Osteocyte (in vitro differentiated cells): ENCODE measurements around the gene MMP21. TPM values are rescaled to one million over a fixed set of nuclear protein-coding genes. Genes with fewer than 3 reads are reported as not detected.

Source experiments
- DNase-seq: peaks from one replicate; pipeline ENCODE4 v3.0.0; 2021; ENCODE audit warnings: mixed read lengths; ENCODE audit not compliant: unreplicated experiment; ENCODE audit errors: extremely low spot score
- H3K27ac Mint-ChIP-seq: one replicate; pipeline ENCODE4 v1.8.0; 2021; ENCODE audit warnings: mild to moderate bottlenecking, mixed read lengths; ENCODE audit not compliant: unreplicated experiment
- H3K27me3 Mint-ChIP-seq: one replicate; pipeline ENCODE4 v1.8.0; 2021; ENCODE audit warnings: mixed read lengths; ENCODE audit not compliant: unreplicated experiment
- H3K36me3 Mint-ChIP-seq: one replicate; pipeline ENCODE4 v1.8.0; 2021; ENCODE audit warnings: mixed read lengths; ENCODE audit not compliant: unreplicated experiment
- H3K4me1 Mint-ChIP-seq: one replicate; pipeline ENCODE4 v1.8.0; 2021; ENCODE audit warnings: mixed read lengths; ENCODE audit not compliant: unreplicated experiment
- H3K4me3 Mint-ChIP-seq: one replicate; pipeline ENCODE4 v1.8.0; 2021; ENCODE audit warnings: mild to moderate bottlenecking, moderate library complexity, mixed read lengths; ENCODE audit not compliant: unreplicated experiment
- H3K9me3 Mint-ChIP-seq: one replicate; pipeline ENCODE4 v1.8.0; 2021; ENCODE audit warnings: mixed read lengths; ENCODE audit not compliant: unreplicated experiment
- total RNA-seq: library from RNA; stranded (reverse); gene quantifications from 2 replicates; pipeline ENCODE4 v1.2.1, GENCODE V29; 2021
- TF ChIP-seq, protein P1 (sequence below): fragments of 200-600 bp; sonication (generic); IDR thresholded peaks from 2 replicates; pipeline ENCODE4 v1.5.0; 2021; ENCODE audit warnings: antibody characterized with exemption, mild to moderate bottlenecking, moderate library complexity

The MMP21 gene
- total RNA-seq, 1 donor from 2014 or later, result not detected

DNA sequence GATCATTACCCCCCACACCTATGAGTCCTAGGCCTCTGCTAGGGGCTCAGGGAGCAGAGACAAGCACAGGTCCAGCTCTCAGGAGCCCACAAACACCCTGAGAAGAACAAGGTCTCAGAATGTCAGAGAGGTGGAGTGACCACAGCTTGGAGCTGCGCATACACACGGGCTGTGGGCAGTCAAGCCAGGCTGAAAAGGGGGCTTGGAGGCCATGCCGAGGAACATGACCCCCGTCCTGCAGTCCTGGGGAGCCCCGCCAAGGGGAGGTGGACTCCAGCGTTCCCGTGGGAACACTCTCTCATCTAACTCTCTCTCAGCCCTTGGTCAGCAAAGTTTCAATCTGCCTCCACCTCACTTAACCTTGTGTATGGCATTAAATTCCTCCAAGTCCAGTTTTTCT, 7.8 kb upstream of the MMP21 start:
- peaks cover 8% of the 10 kb centered on the region for H3K36me3 Mint-ChIP-seq
- no peaks in the 10 kb centered on the region for H3K27me3 Mint-ChIP-seq
- H3K9me3 Mint-ChIP-seq, result no peaks in the 10 kb centered on the region
- no peak for DNase-seq
- TF ChIP-seq, protein P1, sequence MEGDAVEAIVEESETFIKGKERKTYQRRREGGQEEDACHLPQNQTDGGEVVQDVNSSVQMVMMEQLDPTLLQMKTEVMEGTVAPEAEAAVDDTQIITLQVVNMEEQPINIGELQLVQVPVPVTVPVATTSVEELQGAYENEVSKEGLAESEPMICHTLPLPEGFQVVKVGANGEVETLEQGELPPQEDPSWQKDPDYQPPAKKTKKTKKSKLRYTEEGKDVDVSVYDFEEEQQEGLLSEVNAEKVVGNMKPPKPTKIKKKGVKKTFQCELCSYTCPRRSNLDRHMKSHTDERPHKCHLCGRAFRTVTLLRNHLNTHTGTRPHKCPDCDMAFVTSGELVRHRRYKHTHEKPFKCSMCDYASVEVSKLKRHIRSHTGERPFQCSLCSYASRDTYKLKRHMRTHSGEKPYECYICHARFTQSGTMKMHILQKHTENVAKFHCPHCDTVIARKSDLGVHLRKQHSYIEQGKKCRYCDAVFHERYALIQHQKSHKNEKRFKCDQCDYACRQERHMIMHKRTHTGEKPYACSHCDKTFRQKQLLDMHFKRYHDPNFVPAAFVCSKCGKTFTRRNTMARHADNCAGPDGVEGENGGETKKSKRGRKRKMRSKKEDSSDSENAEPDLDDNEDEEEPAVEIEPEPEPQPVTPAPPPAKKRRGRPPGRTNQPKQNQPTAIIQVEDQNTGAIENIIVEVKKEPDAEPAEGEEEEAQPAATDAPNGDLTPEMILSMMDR, result no peak
- H3K4me3 Mint-ChIP-seq, result no peak overlapping the region
- no peak overlapping the region for H3K27ac Mint-ChIP-seq
- H3K4me1 Mint-ChIP-seq, result no peaks in the 10 kb centered on the region

DNA sequence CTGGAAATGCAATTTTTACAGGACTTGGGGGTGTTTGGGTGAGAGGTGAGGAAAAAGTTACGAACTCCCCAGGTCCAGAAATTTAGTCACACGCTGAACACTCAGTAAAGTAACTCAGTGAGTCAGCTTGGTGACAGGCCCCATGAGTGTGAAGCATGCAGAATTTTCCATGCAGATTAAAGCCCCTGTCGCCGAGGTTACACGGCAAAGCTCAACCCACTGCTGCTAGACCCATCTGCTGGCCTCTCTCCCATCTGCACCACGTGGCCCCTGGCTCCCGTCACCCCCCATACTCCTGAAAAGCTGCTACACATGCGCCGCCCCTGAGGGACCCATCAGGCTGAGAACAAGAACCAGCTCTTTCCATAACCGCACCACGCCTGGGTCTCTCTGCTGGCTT, 7.0 kb upstream of the MMP21 start:
- DNase-seq, result no peak
- no peaks in the 10 kb centered on the region for H3K9me3 Mint-ChIP-seq
- TF ChIP-seq, protein P1, result no peak
- H3K27me3 Mint-ChIP-seq, result peaks cover 7% of the 10 kb centered on the region
- no peak overlapping the region for H3K27ac Mint-ChIP-seq
- H3K4me1 Mint-ChIP-seq, result no peaks in the 10 kb centered on the region
- peaks cover 4% of the 10 kb centered on the region for H3K36me3 Mint-ChIP-seq
- H3K4me3 Mint-ChIP-seq, result no peak overlapping the region

DNA sequence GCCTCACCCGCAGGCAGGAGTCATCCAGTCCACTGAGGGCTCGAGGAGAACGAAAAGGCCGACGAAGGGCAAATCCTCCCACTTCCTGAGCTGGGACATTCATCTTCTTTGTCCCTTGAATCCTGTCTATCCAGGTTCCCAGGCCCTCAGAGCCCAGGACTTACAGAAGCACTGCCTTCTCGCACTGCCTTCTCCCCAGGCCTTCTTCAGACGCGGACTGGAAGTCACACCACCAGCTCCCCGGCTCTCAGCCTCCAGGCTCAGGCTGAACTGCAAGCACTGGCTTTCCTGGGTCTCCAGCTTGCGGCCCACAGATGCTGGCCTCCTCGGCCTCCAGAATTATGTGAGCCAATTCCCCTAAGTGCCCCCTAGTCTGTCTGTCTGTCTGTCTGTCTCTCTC, 6.4 kb upstream of the MMP21 start:
- Mint-ChIP-seq H3K9me3 (no peaks in the 10 kb centered on the region), H3K4me3 (no peak overlapping the region), H3K27ac (no peak overlapping the region), H3K27me3 (peaks cover 8% of the 10 kb centered on the region), H3K4me1 (no peaks in the 10 kb centered on the region), H3K36me3 (no peaks in the 10 kb centered on the region)
- DNase-seq, result no peak
- TF ChIP-seq, protein P1, result no peak

DNA sequence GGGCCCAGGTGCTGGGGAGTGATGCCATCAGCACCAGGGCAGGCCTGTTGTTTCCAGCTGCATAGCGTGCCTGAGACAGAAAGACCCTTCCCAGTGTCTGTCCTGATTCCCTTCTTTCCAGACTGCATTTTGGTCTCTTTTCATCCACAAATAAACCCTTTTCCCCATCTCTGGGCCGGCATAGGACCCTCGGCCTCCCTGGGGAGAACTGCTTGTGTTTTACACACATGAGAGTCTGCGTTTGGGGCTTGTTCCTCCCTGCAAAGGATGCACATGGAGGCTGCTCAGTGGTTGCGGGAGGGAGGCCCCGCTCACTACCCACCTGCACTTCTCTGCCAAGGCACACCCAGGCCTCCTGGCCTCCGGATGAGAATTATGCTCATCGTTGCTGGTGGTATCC, 5.8 kb upstream of the MMP21 start:
- no peak for DNase-seq
- Mint-ChIP-seq H3K27ac (no peak overlapping the region), H3K4me3 (no peak overlapping the region), H3K4me1 (no peaks in the 10 kb centered on the region), H3K27me3 (peaks cover 8% of the 10 kb centered on the region), H3K9me3 (no peaks in the 10 kb centered on the region), H3K36me3 (no peaks in the 10 kb centered on the region)
- TF ChIP-seq, protein P1, result no peak

DNA sequence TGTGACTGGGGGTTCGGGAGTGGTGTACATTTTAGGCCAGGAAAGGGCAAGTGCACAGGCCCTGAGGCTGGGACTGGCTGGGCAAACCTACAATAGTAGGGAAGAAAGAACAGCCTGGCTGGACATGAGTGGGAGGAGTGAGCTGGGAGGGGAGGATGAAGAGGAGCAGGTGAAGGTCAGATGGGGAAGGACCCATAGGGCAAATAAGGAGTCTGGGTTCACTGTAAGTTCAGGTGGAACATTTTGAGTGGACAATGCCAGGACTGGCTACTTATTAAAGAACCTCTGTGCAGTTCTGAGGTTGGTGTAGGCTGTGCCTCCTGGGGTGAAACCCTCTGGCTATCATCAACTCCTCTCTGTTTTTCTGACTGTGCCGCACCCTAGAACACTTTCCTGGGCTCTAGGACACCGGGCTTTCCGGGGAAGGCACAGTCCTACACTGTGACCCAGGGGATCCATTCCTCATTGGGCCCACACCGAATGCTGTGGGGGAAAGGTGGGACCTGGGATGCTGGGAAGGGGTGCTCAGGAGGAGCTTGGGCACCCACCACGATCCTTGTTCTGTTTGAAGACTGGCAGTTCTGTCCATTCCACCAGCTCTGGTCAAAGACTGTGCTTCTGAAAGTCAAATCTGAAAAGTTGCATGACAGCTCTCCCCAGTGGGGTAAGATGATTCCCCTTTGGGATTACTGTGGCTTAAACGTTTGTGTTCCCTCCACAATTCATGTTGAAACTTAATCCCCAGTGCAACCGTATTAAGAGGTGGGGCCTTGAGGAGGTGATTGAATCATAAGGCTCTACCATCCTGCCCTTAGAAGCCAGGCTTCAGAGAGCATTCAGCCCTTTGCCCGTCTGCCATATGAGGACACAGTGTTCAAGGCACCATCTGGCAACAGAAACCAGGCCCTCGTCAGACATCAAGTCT, 4.0 kb upstream of the MMP21 start:
- TF ChIP-seq, protein P1, result no peak
- Mint-ChIP-seq H3K4me3 (no peak overlapping the region), H3K27ac (no peak overlapping the region), H3K36me3 (no peaks in the 10 kb centered on the region), H3K27me3 (peaks cover 8% of the 10 kb centered on the region), H3K9me3 (no peaks in the 10 kb centered on the region), H3K4me1 (no peaks in the 10 kb centered on the region)
- peak; percentile 69 for DNase-seq
